Kidney tubule cell (primary cell): ENCODE results near the gene ITPR2.
A peak's percentile ranks its signal among the peaks of the same experiment; 100 is the strongest.
"Not testable (repeated sequence)": the region's sequence is repeated elsewhere in the genome, so short reads cannot be mapped to it uniquely, and the experiment has no call there.

Source experiments
- DNase-seq: peaks from one replicate; pipeline ENCODE4 v3.0.0-alpha.2; 2018; ENCODE audit warnings: low spot score

Gene ITPR2

GRCh38 chr12:26700430-26700829 is 132.6 kb downstream of the ITPR2 start:
- no peak for DNase-seq

GRCh38 chr12:26699237-26699636 is 133.8 kb downstream of the ITPR2 start:
- peak; percentile 19 for DNase-seq

- no peak for DNase-seq
These were observed 134.8 kb downstream of the ITPR2 start for GRCh38 chr12:26698186-26698585.

- no peak for DNase-seq
These were observed 135.8 kb downstream of the ITPR2 start for GRCh38 chr12:26697217-26697616.

GRCh38 chr12:26696613-26697092 is 136.3 kb downstream of the ITPR2 start:
- DNase-seq = no peak

GRCh38 chr12:26696048-26696612 is 136.9 kb downstream of the ITPR2 start:
- no peak for DNase-seq

- DNase-seq = no peak
These were observed 138.6 kb downstream of the ITPR2 start for GRCh38 chr12:26694402-26694801.

- DNase-seq = no peak
These were observed 140.6 kb downstream of the ITPR2 start for GRCh38 chr12:26692407-26692806.

- peak; percentile 98 for DNase-seq
These were observed 141.6 kb downstream of the ITPR2 start for GRCh38 chr12:26691234-26691970.

GRCh38 chr12:26690601-26691000 is 142.4 kb downstream of the ITPR2 start:
- no peak for DNase-seq

GRCh38 chr12:26689281-26689841 is 143.6 kb downstream of the ITPR2 start:
- no peak for DNase-seq

- no peak for DNase-seq
These were observed 144.6 kb downstream of the ITPR2 start for GRCh38 chr12:26688344-26688904.

- no peak for DNase-seq
These were observed 146.6 kb downstream of the ITPR2 start for GRCh38 chr12:26686408-26686807.

GRCh38 chr12:26684101-26684500 is 148.9 kb downstream of the ITPR2 start:
- no peak for DNase-seq

GRCh38 chr12:26683443-26683842 is 149.6 kb downstream of the ITPR2 start:
- DNase-seq = no peak

GRCh38 chr12:26680727-26681455 is 152.1 kb downstream of the ITPR2 start:
- DNase-seq = no peak

GRCh38 chr12:26678697-26679660 is 154.0 kb downstream of the ITPR2 start:
- no peak for DNase-seq

GRCh38 chr12:26671487-26671886 is 161.5 kb downstream of the ITPR2 start:
- not testable (repeated sequence) for DNase-seq

GRCh38 chr12:26668847-26669246 is 164.1 kb downstream of the ITPR2 start:
- DNase-seq = no peak

- no peak for DNase-seq
These were observed 164.8 kb downstream of the ITPR2 start for GRCh38 chr12:26668230-26668629.

- DNase-seq = no peak
These were observed 166.7 kb downstream of the ITPR2 start for GRCh38 chr12:26666286-26666685.
